Measurements from ENCODE around the gene ACR. TPM values are rescaled to one million over a fixed set of nuclear protein-coding genes. Genes with fewer than 3 reads are reported as not detected.

Gene ACR
- total RNA-seq, 4 donors from 2014 or later: not detected

- Histone ChIP-seq H3K4me3 (no peak overlapping the region), H3K9me3 (no peaks in the 10 kb centered on the region), H3K36me3 (no peaks in the 10 kb centered on the region), H3K27ac (no peak overlapping the region), H3K27me3 (no peaks in the 10 kb centered on the region), H3K4me1 (peaks cover 0 to 4% (median 0%) of the 10 kb centered on the region in 4 donors)
- no peak for DNase-seq
- TF ChIP-seq POLR2A (IDR thresholded peaks at IDR 0.05) (no peak), CTCF (IDR thresholded peaks at IDR 0.05) (no peak)
Measured at GRCh38 chr22:50725597-50725996, 12.4 kb upstream of the ACR start.

- Histone ChIP-seq H3K4me3 (no peak overlapping the region), H3K27ac (no peak overlapping the region), H3K36me3 (no peaks in the 10 kb centered on the region), H3K9me3 (no peaks in the 10 kb centered on the region), H3K27me3 (no peaks in the 10 kb centered on the region), H3K4me1 (peaks cover 0 to 4% (median under 1%) of the 10 kb centered on the region in 4 donors)
- DNase-seq: no peak
- TF ChIP-seq POLR2A (IDR thresholded peaks at IDR 0.05): no peak
- TF ChIP-seq CTCF (IDR thresholded peaks at IDR 0.05): no peak
Measured at GRCh38 chr22:50726643-50727340, 11.2 kb upstream of the ACR start.

GRCh38 chr22:50727678-50728522, 10.1 kb upstream of the ACR start:
- no peak overlapping the region for H3K4me3 ChIP-seq
- H3K9me3 ChIP-seq: no peaks in the 10 kb centered on the region
- peaks cover 0 to 8% (median 2%) of the 10 kb centered on the region in 4 donors for H3K4me1 ChIP-seq
- H3K27me3 ChIP-seq: no peaks in the 10 kb centered on the region
- DNase-seq: no peak
- H3K36me3 ChIP-seq: no peaks in the 10 kb centered on the region
- H3K27ac ChIP-seq: no peak overlapping the region
- TF ChIP-seq POLR2A (IDR thresholded peaks at IDR 0.05) (no peak), CTCF (IDR thresholded peaks at IDR 0.05) (no peak)

- DNase-seq: no peak
- Histone ChIP-seq H3K27ac (no peak overlapping the region), H3K9me3 (no peaks in the 10 kb centered on the region), H3K27me3 (no peaks in the 10 kb centered on the region), H3K4me1 (peaks cover 0 to 8% (median 2%) of the 10 kb centered on the region in 4 donors), H3K36me3 (no peaks in the 10 kb centered on the region), H3K4me3 (no peak overlapping the region)
- no peak for TF ChIP-seq POLR2A (IDR thresholded peaks at IDR 0.05)
Measured at GRCh38 chr22:50728523-50728931, 9.5 kb upstream of the ACR start.

GRCh38 chr22:50729391-50730012, 8.5 kb upstream of the ACR start:
- H3K9me3 ChIP-seq: no peaks in the 10 kb centered on the region
- H3K27me3 ChIP-seq: no peaks in the 10 kb centered on the region
- no peak overlapping the region for H3K4me3 ChIP-seq
- no peak overlapping the region for H3K27ac ChIP-seq
- DNase-seq: peak in 2 of 3 donors; percentile 67 to 77
- no peaks in the 10 kb centered on the region for H3K36me3 ChIP-seq
- TF ChIP-seq CTCF (IDR thresholded peaks at IDR 0.05): no peak
- TF ChIP-seq POLR2A (IDR thresholded peaks at IDR 0.05): no peak
- H3K4me1 ChIP-seq: peaks cover 0 to 8% (median 2%) of the 10 kb centered on the region in 4 donors

All from Peyer's patch (tissue), 4 donors.